HCT116 (cell line): ENCODE measurements around the gene PSMG3. TPM values are rescaled to one million over a fixed set of nuclear protein-coding genes. Genes with fewer than 3 reads are reported as not detected.

ENCODE experiments used
- ATAC-seq: fragments of 200-7000 bp; cut with Tn5 transposase; 2 replicates; pipeline ENCODE4 v1.9.1; 2020; ENCODE audit warnings: mild to moderate bottlenecking, moderate library complexity
- BruUV-seq: library from RNA; stranded (reverse); fragments of 400-500 nt; replicated peaks from 2 replicates; lab custom pipeline; 2021; lab: Mats Ljungman, UMichigan
- CTCF ChIA-PET: fragments of 300-600 bp; sonication (Branson Sonifier 250); formaldehyde crosslinking; loops from one replicate; lab custom pipeline; 2021; ENCODE audit warnings: antibody characterized with exemption; lab: Charles Lee
- POLR2A ChIA-PET: fragments of 300-600, 350-600 bp; sonication (Branson Sonifier 250); formaldehyde crosslinking; loops from one replicate; lab custom pipeline; 2021; ENCODE audit warnings: antibody characterized with exemption; lab: Charles Lee
- RAD21 ChIA-PET, 2 experiments: fragments of 300-600 bp; sonication (Branson Sonifier 250); formaldehyde crosslinking; loops; one replicate each; lab custom pipeline; 2023; ENCODE audit warnings: low total read pairs in 2 of 2; ENCODE audit not compliant: uncharacterized antibody in 2 of 2, unreplicated experiment in 2 of 2, low non-redundant PET in 1 of 2; lab: Charles Lee
- DNase-seq: peaks from one replicate; pipeline ENCODE4 v3.0.0-alpha.2; 2010; ENCODE audit warnings: low read depth, low spot score
- H2AFZ ChIP-seq: fragments of 200-600 bp; shearing (Covaris generic), sonication (generic); 2 replicates; pipeline ENCODE4 v1.6.1; 2017; ENCODE audit warnings: low read depth, mixed run types, mixed read lengths, antibody characterized with exemption, low read length; ENCODE audit not compliant: poor library complexity, severe bottlenecking
- H3K27ac ChIP-seq: 2 replicates; pipeline ENCODE4 v1.5.1; 2012; ENCODE audit warnings: low read depth, low read length
- H3K27me3 ChIP-seq: fragments of 200-600 bp; sonication (generic); 2 replicates; pipeline ENCODE4 v1.6.1; 2016; ENCODE audit warnings: mixed run types, low read length, mixed read lengths; ENCODE audit not compliant: insufficient read depth
- H3K36me3 ChIP-seq, 2 experiments: fragments of 200-500 bp in 1 of 2; fragments of 200-600 bp in 1 of 2; sonication (Bioruptor generic) in 1 of 2; sonication (generic) in 1 of 2; 2 replicates each; pipeline versions ENCODE4 v1.5.1 to v1.6.1; 2014 to 2016; ENCODE audit warnings: low read length in 2 of 2, inconsistent platforms in 1 of 2, mixed read lengths in 1 of 2, mixed run types in 1 of 2; ENCODE audit not compliant: insufficient read depth in 2 of 2, control insufficient read depth in 1 of 2
- H3K4me1 ChIP-seq, 2 experiments: fragments of 200-600 bp in 1 of 2; sonication (generic) in 1 of 2; 2 replicates each; pipeline versions ENCODE4 v1.5.1 to v1.6.1; 2012 to 2017; ENCODE audit warnings: low read length in 2 of 2, inconsistent platforms in 1 of 2, mild to moderate bottlenecking in 1 of 2, mixed read lengths in 1 of 2, mixed run types in 1 of 2, moderate library complexity in 1 of 2; ENCODE audit not compliant: insufficient read depth in 2 of 2, control insufficient read depth in 1 of 2
- H3K4me2 ChIP-seq: fragments of 200-600 bp; sonication (generic); 2 replicates; pipeline ENCODE4 v1.6.1; 2017; ENCODE audit warnings: mixed run types, low read length, mixed read lengths
- H3K4me3 ChIP-seq, 2 experiments: fragments of 200-600 bp in 1 of 2; sonication (generic) in 1 of 2; replicated peaks in 1 of 2; 2 replicates each; pipeline ENCODE4 v1.5.1; 2011 to 2016; ENCODE audit warnings: low read length in 2 of 2, control low read depth in 1 of 2, low read depth in 1 of 2, mild to moderate bottlenecking in 1 of 2, mixed read lengths in 1 of 2, mixed run types in 1 of 2
- H3K79me2 ChIP-seq: fragments of 200-600 bp; sonication (generic); 2 replicates; pipeline ENCODE4 v1.6.1; 2017; ENCODE audit warnings: mild to moderate bottlenecking, mixed run types, low read length, moderate library complexity, mixed read lengths; ENCODE audit not compliant: insufficient read depth
- H3K9ac ChIP-seq: fragments of 200-600 bp; sonication (generic); 2 replicates; pipeline ENCODE4 v1.6.1; 2016; ENCODE audit warnings: low read length, mixed read lengths
- H3K9me2 ChIP-seq: fragments of 200-600 bp; sonication (generic), shearing (Covaris generic); 2 replicates; pipeline ENCODE4 v1.6.1; 2017; ENCODE audit warnings: mixed run types, mild to moderate bottlenecking, moderate library complexity; ENCODE audit not compliant: insufficient read depth
- H3K9me3 ChIP-seq, 2 experiments: fragments of 200-500 bp in 1 of 2; fragments of 200-600 bp in 1 of 2; sonication (Bioruptor generic) in 1 of 2; sonication (generic) in 1 of 2; 2 replicates each; pipeline ENCODE4 v1.6.1; 2014 to 2017; ENCODE audit warnings: low read length in 2 of 2, mixed read lengths in 2 of 2, inconsistent platforms in 1 of 2, low read depth in 1 of 2, mild to moderate bottlenecking in 1 of 2, mixed run types in 1 of 2, moderate library complexity in 1 of 2; ENCODE audit not compliant: control insufficient read depth in 1 of 2, insufficient read depth in 1 of 2
- H4K20me1 ChIP-seq: fragments of 200-600 bp; sonication (generic), shearing (Covaris generic); 2 replicates; pipeline ENCODE4 v1.6.1; 2017; ENCODE audit warnings: mixed run types, mild to moderate bottlenecking, moderate library complexity; ENCODE audit not compliant: insufficient read depth
- ATF3 ChIP-seq: IDR thresholded peaks from 2 replicates; pipeline ENCODE4 v1.6.1; 2012
- CEBPB ChIP-seq: IDR thresholded peaks from 2 replicates; pipeline ENCODE4 v1.6.1; 2012; ENCODE audit warnings: low read depth
- CTCF ChIP-seq, 3 experiments: fragments of 200-600 bp in 1 of 3; sonication (generic) in 1 of 3; IDR thresholded peaks in 2 of 3; conservative IDR thresholded peaks in 1 of 3; 2 replicates each; pipeline ENCODE4 v1.5.1; 2012 to 2017; ENCODE audit warnings: low read depth in 2 of 3, low read length in 2 of 3, antibody characterized with exemption in 1 of 3, borderline replicate concordance in 1 of 3, control low read depth in 1 of 3, mild to moderate bottlenecking in 1 of 3, mixed read lengths in 1 of 3, mixed run types in 1 of 3, moderate library complexity in 1 of 3; ENCODE audit not compliant: insufficient read depth in 1 of 3
- EGR1 ChIP-seq: IDR thresholded peaks from 2 replicates; pipeline ENCODE4 v1.6.1; 2012; ENCODE audit warnings: low read depth
- ELF1 ChIP-seq: IDR thresholded peaks from 2 replicates; pipeline ENCODE4 v1.6.1; 2012; ENCODE audit warnings: low read depth, borderline replicate concordance
- JUND ChIP-seq: IDR thresholded peaks from 2 replicates; pipeline ENCODE4 v1.6.1; 2012
- MAX ChIP-seq: IDR thresholded peaks from 2 replicates; pipeline ENCODE4 v1.6.1; 2012
- POLR2AphosphoS5 ChIP-seq: IDR thresholded peaks from 2 replicates; pipeline ENCODE4 v1.6.1; 2011; ENCODE audit warnings: mild to moderate bottlenecking, low read depth, low read length, moderate library complexity
- SIN3A ChIP-seq: IDR thresholded peaks from 2 replicates; pipeline ENCODE4 v1.6.1; 2012; ENCODE audit warnings: low read depth
- SP1 ChIP-seq: IDR thresholded peaks from 2 replicates; pipeline ENCODE4 v1.6.1; 2012; ENCODE audit warnings: low read depth
- SRF ChIP-seq: IDR thresholded peaks from 2 replicates; pipeline ENCODE4 v1.6.1; 2012; ENCODE audit warnings: low read depth
- TCF7L2 ChIP-seq: IDR thresholded peaks from 2 replicates; pipeline ENCODE4 v1.7.0; 2011; ENCODE audit warnings: borderline replicate concordance, inconsistent platforms; ENCODE audit not compliant: insufficient read depth, insufficient read length; ENCODE audit errors: extremely low read depth
- YY1 ChIP-seq: IDR thresholded peaks from 2 replicates; pipeline ENCODE4 v1.6.1; 2011; ENCODE audit warnings: low read length, low read depth, moderate library complexity, mild to moderate bottlenecking; ENCODE audit not compliant: insufficient replicate concordance; ENCODE audit errors: extremely low read depth
- intact Hi-C: fragments of 100-400 bp; cut with micrococcal nuclease; formaldehyde crosslinking; loops from 2 replicates; pipeline ENCODE4 v1.10.0; 2022
- total RNA-seq: library from RNA; stranded (reverse); gene quantifications from one replicate; pipeline ENCODE4 v1.2.1, GENCODE V29; 2021; ENCODE audit not compliant: unreplicated experiment

The PSMG3 gene
- total RNA-seq, 1 experiment from 2014 or later: 60.9 TPM

- ATAC-seq (no peak), DNase-seq (no peak)
- H3K4me3 ChIP-seq: no peak overlapping the region
- RAD21 ChIA-PET: no interaction called here
- CTCF ChIA-PET: no interaction called here
- no peaks in the 10 kb centered on the region for H3K36me3 ChIP-seq
- intact Hi-C loops: no loop called here
- no peaks in the 10 kb centered on the region for H4K20me1 ChIP-seq
- no TSS peak for BruUV-seq
- POLR2A ChIA-PET: no interaction called here
- no peak overlapping the region for H3K9ac ChIP-seq
- H3K27me3 ChIP-seq: peaks cover 23% of the 10 kb centered on the region; the same call in 1 of the 2 replicates
- H3K4me2 ChIP-seq: no peak overlapping the region
- H3K9me2 ChIP-seq: no peaks in the 10 kb centered on the region
- TF ChIP-seq CEBPB (no peak), ELF1 (no peak), CTCF (IDR thresholded peaks at IDR 0.05 in 2 of 3, conservative IDR thresholded peaks at IDR 0.05 in 1 of 3; ENCODE audit: borderline replicate concordance in 1 of 3, insufficient read depth in 1 of 3, low read depth in 2 of 3, low read length in 2 of 3) (no peak), SIN3A (no peak), ATF3 (no peak), SP1 (no peak), EGR1 (no peak), POLR2AphosphoS5 (no peak), MAX (no peak), SRF (no peak), TCF7L2 (no peak), JUND (no peak), YY1 (no peak)
- H3K79me2 ChIP-seq: no peaks in the 10 kb centered on the region
- no peak overlapping the region for H3K27ac ChIP-seq
- H3K9me3 ChIP-seq: no peaks in the 10 kb centered on the region
- H3K4me1 ChIP-seq: no peaks in the 10 kb centered on the region
- H2AFZ ChIP-seq: no peak overlapping the region
Observed at GRCh38 chr7:1587738-1588137, 17.9 kb upstream of the PSMG3 start.
